ENCODE measurements around the gene CAMSAP3.
"Not testable (repeated sequence)": the region's sequence is repeated elsewhere in the genome, so short reads cannot be mapped to it uniquely, and the experiment has no call there.

CAMSAP3 gene

GRCh38 chr19:7595466-7596133 is at the start of gene CAMSAP3:
Gene CAMSAP3 (plus strand): TSS chr19:7595863. CDS start chr19:7596003, 140 bp downstream.
- DNase-seq, result peak; percentile 6

- DNase-seq, result no peak
Observed at GRCh38 chr19:7545904-7546303, 49.8 kb upstream of the CAMSAP3 start.

DNA sequence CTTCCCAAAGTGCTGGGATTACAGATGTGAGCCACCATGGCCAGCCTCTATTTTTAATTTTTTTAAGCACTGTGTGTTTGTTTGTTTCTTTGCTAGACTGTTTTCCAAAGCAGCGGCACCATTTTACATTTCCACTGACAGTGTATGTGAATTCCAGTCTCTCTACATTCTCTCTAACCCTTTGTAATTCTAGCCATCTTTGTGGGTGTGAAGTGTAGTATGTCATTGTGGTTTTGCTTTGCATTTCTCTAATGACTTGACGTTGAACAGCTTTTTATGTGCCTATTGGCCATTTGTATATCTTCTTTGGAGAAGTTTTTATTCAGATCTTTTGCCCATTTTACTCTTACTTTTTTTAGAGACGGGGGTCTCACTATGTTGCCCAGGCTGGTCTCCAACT is 48.5 kb upstream of the CAMSAP3 start:
- no peak for DNase-seq

DNA sequence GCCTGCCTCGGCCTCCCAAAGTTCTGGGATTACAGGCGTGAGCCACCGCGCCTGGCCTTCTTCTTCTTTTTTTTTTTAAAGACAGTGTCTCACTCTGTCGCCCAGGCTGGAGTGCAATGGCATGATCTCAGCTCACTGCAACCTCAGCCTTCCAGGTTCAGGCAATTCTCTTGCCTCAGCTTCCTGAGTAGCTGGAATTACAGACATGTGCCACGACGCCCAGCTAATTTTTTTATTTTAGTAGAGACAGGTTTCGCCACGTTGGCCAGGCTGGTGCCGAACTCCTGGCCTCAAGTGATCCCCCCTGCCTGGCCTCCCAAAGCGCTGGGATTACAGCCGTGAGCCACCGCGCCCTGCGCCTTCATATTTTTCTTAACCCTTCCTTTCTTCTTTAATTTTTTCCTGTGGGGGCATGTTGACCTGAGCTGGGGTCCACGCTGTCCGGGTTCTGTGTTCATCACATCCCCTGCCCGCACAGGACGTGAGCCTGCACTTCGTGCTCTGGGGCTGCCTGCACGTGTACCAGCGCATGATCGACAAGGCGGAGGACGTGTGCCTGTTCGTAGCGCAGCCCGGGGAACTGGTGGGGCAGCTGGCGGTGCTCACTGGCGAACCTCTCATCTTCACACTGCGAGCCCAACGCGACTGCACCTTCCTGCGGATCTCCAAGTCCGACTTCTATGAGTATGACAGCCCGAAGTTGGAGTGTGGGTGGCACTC is 46.1 kb upstream of the CAMSAP3 start:
- no peak for DNase-seq

DNA sequence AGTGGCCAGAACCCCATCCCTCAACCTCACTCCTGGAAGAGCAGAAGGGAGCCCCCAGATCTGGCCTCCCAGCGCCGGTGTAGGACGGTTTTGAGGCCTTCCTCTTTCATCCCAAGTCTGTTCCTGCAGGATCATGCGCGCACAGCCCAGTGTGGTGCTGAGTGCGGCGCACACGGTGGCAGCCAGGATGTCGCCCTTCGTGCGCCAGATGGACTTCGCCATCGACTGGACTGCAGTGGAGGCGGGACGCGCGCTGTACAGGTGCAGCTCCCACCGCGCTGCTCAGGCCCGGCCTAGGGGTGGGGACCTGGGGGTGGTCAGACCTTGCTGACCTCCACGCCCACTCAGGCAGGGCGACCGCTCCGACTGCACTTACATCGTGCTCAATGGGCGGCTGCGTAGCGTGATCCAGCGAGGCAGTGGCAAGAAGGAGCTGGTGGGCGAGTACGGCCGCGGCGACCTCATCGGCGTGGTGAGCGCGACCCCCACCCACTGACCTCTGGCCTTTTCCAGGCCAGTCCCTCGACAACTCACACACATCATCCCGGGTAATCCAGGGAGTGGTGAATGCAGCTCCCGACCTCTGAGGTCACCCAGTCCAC is 45.4 kb upstream of the CAMSAP3 start:
- no peak for DNase-seq

GRCh38 chr19:7550987-7551761 is 44.5 kb upstream of the CAMSAP3 start:
- peak; percentile 66 for DNase-seq

GRCh38 chr19:7552781-7553180 is 42.9 kb upstream of the CAMSAP3 start:
- no peak for DNase-seq

- no peak for DNase-seq
Observed at GRCh38 chr19:7554565-7554964, 41.1 kb upstream of the CAMSAP3 start.

GRCh38 chr19:7554990-7555864 is 40.4 kb upstream of the CAMSAP3 start:
- no peak for DNase-seq

GRCh38 chr19:7556696-7557315 is 38.9 kb upstream of the CAMSAP3 start:
- DNase-seq, result no peak

DNA sequence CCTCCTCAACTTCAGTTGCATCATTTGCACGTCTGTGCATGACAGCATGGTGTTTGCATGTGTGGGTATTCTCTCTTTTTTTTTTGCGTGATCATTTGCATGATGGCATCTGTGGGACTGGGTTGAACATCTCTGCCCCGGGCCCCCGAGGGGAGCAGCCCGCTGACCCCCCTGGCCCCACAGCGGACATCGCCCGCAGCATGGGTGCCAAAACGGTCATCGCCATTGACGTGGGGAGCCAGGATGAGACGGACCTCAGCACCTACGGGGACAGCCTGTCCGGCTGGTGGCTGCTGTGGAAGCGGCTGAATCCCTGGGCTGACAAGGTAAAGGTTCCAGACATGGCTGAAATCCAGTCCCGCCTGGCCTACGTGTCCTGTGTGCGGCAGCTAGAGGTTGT is 37.0 kb upstream of the CAMSAP3 start:
- DNase-seq, result no peak

DNA sequence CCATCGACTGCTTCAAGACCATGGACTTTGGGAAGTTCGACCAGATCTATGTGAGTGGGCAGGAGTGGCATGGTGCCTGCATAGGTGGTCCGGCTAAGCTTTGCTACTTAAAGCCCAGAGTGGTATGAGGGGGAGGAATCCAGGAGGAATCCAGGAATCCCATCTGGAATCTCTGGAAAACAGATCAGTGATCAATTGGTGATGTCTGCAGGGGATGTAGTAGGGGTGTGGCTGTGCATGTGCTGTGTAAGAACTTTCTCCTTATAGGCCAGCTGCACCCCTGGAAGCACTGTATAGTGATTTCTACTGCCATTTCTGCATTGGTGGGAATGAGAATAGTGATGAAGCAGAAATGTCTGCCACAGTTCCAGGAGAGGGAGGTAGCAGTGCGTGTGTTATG is 36.6 kb upstream of the CAMSAP3 start:
- DNase-seq, result peak; percentile 9

DNA sequence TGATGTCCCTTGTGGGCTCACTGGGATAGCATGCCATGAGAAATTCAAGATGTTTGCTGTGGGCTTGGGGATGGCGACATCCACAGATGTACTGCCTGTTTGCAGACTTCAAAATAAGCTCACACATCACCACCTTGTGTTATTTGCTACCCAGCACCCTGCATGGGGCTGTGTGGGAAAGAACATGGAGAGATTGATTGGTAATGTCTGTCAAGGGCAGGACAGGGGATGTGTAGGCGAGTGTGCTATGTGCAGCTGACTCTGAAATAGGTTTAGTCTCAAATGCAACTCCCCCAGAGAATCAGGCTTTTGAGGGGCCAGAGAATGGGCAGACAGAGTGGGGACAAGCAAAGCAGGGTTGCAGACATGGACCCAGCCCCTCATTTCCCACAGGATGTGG is 35.4 kb upstream of the CAMSAP3 start:
- no peak for DNase-seq

DNA sequence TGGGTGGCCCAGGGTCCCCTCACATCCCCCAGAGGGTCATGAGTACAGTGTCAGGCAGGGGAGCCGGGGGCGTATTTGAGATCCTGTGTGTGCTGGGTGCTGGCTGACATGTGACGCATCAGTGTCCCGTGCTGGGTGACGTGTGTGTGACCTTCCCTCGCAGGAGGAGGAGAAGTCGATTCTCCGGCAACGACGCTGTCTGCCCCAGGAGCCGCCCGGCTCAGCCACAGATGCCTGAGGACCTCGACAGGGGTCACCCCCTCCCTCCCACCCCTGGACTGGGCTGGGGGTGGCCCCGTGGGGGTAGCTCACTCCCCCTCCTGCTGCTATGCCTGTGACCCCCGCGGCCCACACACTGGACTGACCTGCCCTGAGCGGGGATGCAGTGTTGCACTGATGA is 34.3 kb upstream of the CAMSAP3 start:
- no peak for DNase-seq

DNA sequence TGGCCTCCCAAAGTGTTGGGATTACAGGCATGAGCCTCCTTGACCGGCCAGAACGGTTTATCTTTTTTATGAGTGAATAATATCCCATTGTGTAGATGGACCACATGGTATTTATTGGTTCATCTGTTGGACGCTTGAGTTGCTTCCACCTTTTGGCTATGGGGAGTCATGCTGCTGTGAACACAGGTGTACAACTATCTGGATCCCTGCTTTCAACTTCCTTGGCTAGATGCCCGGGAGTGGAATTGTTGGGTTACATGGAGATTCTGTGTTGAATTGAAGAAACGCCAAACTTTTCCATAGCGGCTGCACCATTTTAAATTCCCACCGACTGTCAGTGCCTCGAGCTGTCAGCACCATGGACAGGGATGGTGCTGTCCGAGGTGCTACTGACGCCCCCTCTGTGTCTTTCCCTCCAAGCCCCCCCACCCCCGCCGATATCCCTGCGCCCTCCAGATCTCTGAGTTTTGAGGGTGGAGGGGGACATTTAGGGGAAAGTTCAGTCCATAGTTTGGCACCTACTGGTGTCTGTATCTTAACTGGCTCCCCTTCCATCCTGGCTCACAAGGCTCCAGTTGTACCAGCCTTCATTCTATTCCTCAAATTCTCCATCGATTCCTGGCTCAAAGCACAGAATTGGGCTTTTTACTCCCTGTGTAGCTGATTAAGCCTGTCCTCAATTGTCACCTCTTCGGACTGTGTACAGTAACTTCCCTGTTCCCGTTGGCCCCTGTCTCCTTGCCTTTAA is 32.8 kb upstream of the CAMSAP3 start:
- no peak for DNase-seq

- DNase-seq, result no peak
Observed at GRCh38 chr19:7564866-7565265, 30.8 kb upstream of the CAMSAP3 start.

DNA sequence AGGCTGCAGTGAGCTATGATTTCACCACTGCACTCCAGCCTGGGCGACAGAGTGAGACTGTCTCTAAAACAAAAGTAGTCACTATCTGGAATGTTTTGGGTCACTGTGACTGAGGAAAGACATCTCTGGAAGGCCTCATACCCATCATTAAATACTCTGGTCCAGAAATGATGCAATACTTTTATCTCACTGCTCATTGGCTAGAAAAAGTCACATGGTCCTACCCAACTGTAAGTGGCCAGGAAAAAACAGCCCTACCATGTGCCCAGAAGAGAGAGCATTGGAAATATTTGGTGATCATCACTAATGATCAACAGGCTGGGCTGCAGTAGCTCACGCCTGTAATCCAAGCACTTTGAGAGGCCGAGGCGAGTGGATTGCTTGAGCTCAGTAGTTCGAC is 30.3 kb upstream of the CAMSAP3 start:
- no peak for DNase-seq

GRCh38 chr19:7570761-7571160 is 24.9 kb upstream of the CAMSAP3 start:
- DNase-seq, result no peak

- no peak for DNase-seq
Observed at GRCh38 chr19:7575434-7576040, 20.1 kb upstream of the CAMSAP3 start.

DNA sequence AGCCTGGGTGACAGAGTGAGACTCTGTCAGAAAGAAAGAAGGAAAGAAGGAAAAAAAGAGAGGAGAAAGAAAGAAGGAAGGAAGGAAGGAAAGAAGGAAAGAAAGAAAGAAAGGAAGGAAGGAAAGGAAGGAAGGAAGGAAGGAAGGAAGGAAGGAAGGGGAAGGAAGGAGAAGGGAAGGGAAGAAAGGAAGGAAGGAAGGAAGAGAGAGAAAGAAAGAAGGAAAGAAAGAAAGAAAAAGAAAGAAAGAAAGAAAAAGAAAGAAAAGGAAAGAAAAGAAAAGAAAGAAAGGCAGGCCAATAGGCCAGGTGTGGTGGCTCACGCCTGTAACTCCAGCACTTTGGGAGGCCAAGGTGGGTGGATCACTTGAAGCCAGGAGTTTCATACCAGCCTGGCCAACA is 18.2 kb upstream of the CAMSAP3 start:
- DNase-seq, result not testable (repeated sequence)

DNA sequence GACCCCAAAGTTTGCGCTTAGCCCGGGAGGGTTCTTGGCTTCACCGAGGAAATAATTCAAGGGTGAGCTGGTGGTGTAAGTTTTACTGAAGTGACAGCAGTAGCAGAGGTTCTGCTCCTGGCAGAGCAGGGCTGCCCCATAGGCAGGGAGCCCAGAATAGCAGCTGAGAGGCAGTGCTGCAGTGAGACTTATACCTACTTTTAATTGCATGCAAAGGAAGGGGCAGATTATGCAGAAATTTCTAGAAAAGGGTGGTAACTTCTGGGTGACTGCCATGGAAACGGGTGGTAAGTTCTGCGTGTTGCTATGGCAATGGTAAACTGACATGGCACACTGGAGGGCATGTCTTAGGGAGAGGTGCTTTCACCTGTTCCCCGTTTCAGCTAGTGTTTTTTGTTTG is 17.5 kb upstream of the CAMSAP3 start:
- DNase-seq, result no peak

Data from fibroblast of skin of right biceps (primary cell).